C4-2B (cell line): ENCODE data around the gene MPHOSPH9.

Source experiments
- CTCF ChIP-seq: fragments of 450-650 bp; conservative IDR thresholded peaks from 2 replicates; pipeline ENCODE4 v1.5.1; 2017; ENCODE audit warnings: mild to moderate bottlenecking
- ZFX ChIP-seq: fragments of 450-650 bp; IDR thresholded peaks from 2 replicates; pipeline ENCODE4 v1.6.1; 2017

- TF ChIP-seq CTCF (no peak), ZFX (no peak)
Observed at GRCh38 chr12:123129621-123130020, 103.3 kb downstream of the MPHOSPH9 start.
